ACC112 (cell line): ENCODE data around the gene AIP.

Experiments
- H2AFZ ChIP-seq: fragments of 200-600 bp; sonication (generic); one replicate; pipeline ENCODE4 v1.6.0; 2017; ENCODE audit warnings: antibody characterized with exemption, low read length; ENCODE audit not compliant: unreplicated experiment
- H3K27ac ChIP-seq: fragments of 200-600 bp; sonication (generic); 2 replicates; pipeline ENCODE4 v1.5.1; 2014; ENCODE audit warnings: low read depth, mild to moderate bottlenecking, antibody characterized with exemption, low read length, moderate library complexity
- H3K27me3 ChIP-seq: fragments of 200-600 bp; sonication (generic); 2 replicates; pipeline ENCODE4 v1.6.1; 2014; ENCODE audit warnings: mild to moderate bottlenecking, antibody characterized with exemption, low read length, moderate library complexity, mixed read lengths; ENCODE audit not compliant: insufficient read depth
- H3K36me3 ChIP-seq: fragments of 200-600 bp; sonication (generic); 2 replicates; pipeline ENCODE4 v1.6.1; 2016; ENCODE audit warnings: mild to moderate bottlenecking, antibody characterized with exemption, low read length, moderate library complexity, mixed read lengths; ENCODE audit not compliant: insufficient read depth
- H3K4me1 ChIP-seq: fragments of 200-600 bp; sonication (generic); one replicate; pipeline ENCODE4 v1.6.1; 2016; ENCODE audit warnings: low read length, mixed read lengths; ENCODE audit not compliant: insufficient read depth, unreplicated experiment, control insufficient read depth
- H3K4me3 ChIP-seq: fragments of 200-600 bp; sonication (generic); 2 replicates; pipeline ENCODE4 v1.5.1; 2014; ENCODE audit warnings: mild to moderate bottlenecking, low read depth, low read length
- H3K79me2 ChIP-seq: fragments of 200-600 bp; sonication (generic); one replicate; pipeline ENCODE4 v1.6.0; 2016; ENCODE audit warnings: low read length; ENCODE audit not compliant: control insufficient read depth, unreplicated experiment, insufficient read depth

AIP gene

GRCh38 chr11:67495234-67496005 lies 12.6 kb downstream of the AIP start:
- Histone ChIP-seq H3K79me2 (no peaks in the 10 kb centered on the region), H3K27ac (no peak overlapping the region), H3K4me1 (no peaks in the 10 kb centered on the region), H2AFZ (no peak overlapping the region), H3K4me3 (no peak overlapping the region), H3K27me3 (no peaks in the 10 kb centered on the region), H3K36me3 (no peaks in the 10 kb centered on the region; the same call in 1 of the 2 replicates)

GRCh38 chr11:67496113-67496512 lies 13.3 kb downstream of the AIP start:
- no peak overlapping the region for H3K27ac ChIP-seq
- H3K27me3 ChIP-seq: no peaks in the 10 kb centered on the region
- no peak overlapping the region for H3K4me3 ChIP-seq
- H3K36me3 ChIP-seq: no peaks in the 10 kb centered on the region; the same call in 1 of the 2 replicates
- no peaks in the 10 kb centered on the region for H3K79me2 ChIP-seq
- H2AFZ ChIP-seq: no peak overlapping the region
- no peaks in the 10 kb centered on the region for H3K4me1 ChIP-seq

GRCh38 chr11:67497656-67498291 lies 14.9 kb downstream of the AIP start:
- Histone ChIP-seq H3K27ac (no peak overlapping the region), H3K36me3 (no peaks in the 10 kb centered on the region), H3K4me3 (no peak overlapping the region)

GRCh38 chr11:67498544-67498972 lies 15.7 kb downstream of the AIP start:
- Histone ChIP-seq H3K27ac (no peak overlapping the region), H3K4me3 (no peak overlapping the region), H3K4me1 (peaks cover 2% of the 10 kb centered on the region), H2AFZ (no peak overlapping the region), H3K27me3 (no peaks in the 10 kb centered on the region), H3K79me2 (no peaks in the 10 kb centered on the region), H3K36me3 (no peaks in the 10 kb centered on the region)

More at GRCh38 chr11:67497656-67498291, 14.9 kb downstream of the AIP start:
- H3K27me3 ChIP-seq: no peaks in the 10 kb centered on the region
- H2AFZ ChIP-seq: no peak overlapping the region
- no peaks in the 10 kb centered on the region for H3K4me1 ChIP-seq
- H3K79me2 ChIP-seq: no peaks in the 10 kb centered on the region

- Histone ChIP-seq H3K4me3 (no peak overlapping the region), H3K27ac (no peak overlapping the region), H3K79me2 (no peaks in the 10 kb centered on the region), H3K4me1 (peaks cover 6% of the 10 kb centered on the region), H2AFZ (no peak overlapping the region), H3K27me3 (no peaks in the 10 kb centered on the region), H3K36me3 (no peaks in the 10 kb centered on the region)
Measured at GRCh38 chr11:67499808-67500483, 17.1 kb downstream of the AIP start.

- no peaks in the 10 kb centered on the region for H3K27me3 ChIP-seq
- no peak overlapping the region for H3K4me3 ChIP-seq
- no peak overlapping the region for H3K27ac ChIP-seq
- H3K36me3 ChIP-seq: no peaks in the 10 kb centered on the region
- peaks cover 8% of the 10 kb centered on the region for H3K4me1 ChIP-seq
- no peaks in the 10 kb centered on the region for H3K79me2 ChIP-seq
- no peak overlapping the region for H2AFZ ChIP-seq
Measured at GRCh38 chr11:67500484-67500821, 17.6 kb downstream of the AIP start.

- Histone ChIP-seq H3K4me1 (peaks cover 13% of the 10 kb centered on the region), H3K36me3 (no peaks in the 10 kb centered on the region), H3K27ac (no peak overlapping the region), H3K4me3 (no peak overlapping the region), H2AFZ (no peak overlapping the region), H3K27me3 (no peaks in the 10 kb centered on the region), H3K79me2 (no peaks in the 10 kb centered on the region)
Measured at GRCh38 chr11:67500831-67501715, 18.2 kb downstream of the AIP start.

- H3K4me3 ChIP-seq: no peak overlapping the region
- no peak overlapping the region for H3K27ac ChIP-seq
- no peaks in the 10 kb centered on the region for H3K27me3 ChIP-seq
- no peaks in the 10 kb centered on the region for H3K36me3 ChIP-seq
- peaks cover 19% of the 10 kb centered on the region for H3K4me1 ChIP-seq
- no peak overlapping the region for H2AFZ ChIP-seq
- peaks cover 1% of the 10 kb centered on the region for H3K79me2 ChIP-seq
Measured at GRCh38 chr11:67501854-67502253, 19.0 kb downstream of the AIP start.

- Histone ChIP-seq H3K4me3 (no peak overlapping the region), H3K27ac (no peak overlapping the region), H3K79me2 (peaks cover 7% of the 10 kb centered on the region), H3K4me1 (peaks cover 25% of the 10 kb centered on the region), H3K27me3 (no peaks in the 10 kb centered on the region), H2AFZ (no peak overlapping the region), H3K36me3 (no peaks in the 10 kb centered on the region)
Measured at GRCh38 chr11:67502328-67502979, 19.6 kb downstream of the AIP start.
